ENCODE data around the gene WAPL.

WAPL gene

DNA sequence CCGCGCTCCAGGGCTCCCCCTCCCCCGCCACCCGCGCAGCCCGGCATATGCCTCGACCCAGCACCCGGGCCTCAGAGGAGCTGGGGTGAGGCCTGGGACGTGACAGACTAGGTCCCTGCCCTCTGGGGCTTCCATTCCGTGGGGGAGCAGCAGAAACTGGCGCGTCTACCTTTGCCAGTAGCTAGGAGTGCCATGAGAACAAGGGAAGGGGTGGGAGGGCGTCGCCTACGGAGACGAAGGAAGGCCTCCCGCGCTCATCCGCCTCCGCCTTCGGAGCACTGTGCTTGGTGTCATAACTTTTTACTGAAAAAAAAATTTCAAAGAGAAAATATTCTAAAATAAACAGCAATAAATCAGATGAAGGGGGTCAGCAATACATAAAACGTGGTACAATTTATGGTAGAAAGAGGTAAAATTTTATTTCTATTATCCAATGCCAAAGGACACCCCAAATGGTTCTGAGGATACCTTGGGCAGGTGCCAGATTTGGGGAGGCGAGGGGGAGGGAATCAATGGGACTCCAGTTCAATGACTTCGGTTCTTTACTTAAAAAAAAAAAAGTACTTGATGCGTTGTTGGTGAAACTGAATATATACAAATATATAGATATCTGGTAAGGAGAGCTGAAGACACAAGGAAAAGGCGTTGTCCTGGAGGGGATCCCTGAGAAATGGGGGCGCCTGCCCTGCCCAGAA lies 119.9 kb downstream of the WAPL start:
- no peaks in the 10 kb centered on the region for H3K36me3 ChIP-seq (ENCODE audit: control insufficient read depth, low read length)
- no peak for TF ChIP-seq EZH2phosphoT487 (IDR thresholded peaks at IDR 0.05; ENCODE audit: borderline replicate concordance, low read length)
- TF ChIP-seq, protein P1, sequence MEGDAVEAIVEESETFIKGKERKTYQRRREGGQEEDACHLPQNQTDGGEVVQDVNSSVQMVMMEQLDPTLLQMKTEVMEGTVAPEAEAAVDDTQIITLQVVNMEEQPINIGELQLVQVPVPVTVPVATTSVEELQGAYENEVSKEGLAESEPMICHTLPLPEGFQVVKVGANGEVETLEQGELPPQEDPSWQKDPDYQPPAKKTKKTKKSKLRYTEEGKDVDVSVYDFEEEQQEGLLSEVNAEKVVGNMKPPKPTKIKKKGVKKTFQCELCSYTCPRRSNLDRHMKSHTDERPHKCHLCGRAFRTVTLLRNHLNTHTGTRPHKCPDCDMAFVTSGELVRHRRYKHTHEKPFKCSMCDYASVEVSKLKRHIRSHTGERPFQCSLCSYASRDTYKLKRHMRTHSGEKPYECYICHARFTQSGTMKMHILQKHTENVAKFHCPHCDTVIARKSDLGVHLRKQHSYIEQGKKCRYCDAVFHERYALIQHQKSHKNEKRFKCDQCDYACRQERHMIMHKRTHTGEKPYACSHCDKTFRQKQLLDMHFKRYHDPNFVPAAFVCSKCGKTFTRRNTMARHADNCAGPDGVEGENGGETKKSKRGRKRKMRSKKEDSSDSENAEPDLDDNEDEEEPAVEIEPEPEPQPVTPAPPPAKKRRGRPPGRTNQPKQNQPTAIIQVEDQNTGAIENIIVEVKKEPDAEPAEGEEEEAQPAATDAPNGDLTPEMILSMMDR (IDR thresholded peaks at IDR 0.05; ENCODE audit: low read depth, low read length, poor library complexity, severe bottlenecking): no peak
- no peaks in the 10 kb centered on the region for H3K9me3 ChIP-seq (ENCODE audit: control insufficient read depth, insufficient read depth, low read length)
- H4K20me1 ChIP-seq (ENCODE audit: control insufficient read depth, insufficient read depth, low read depth, low read length): no peaks in the 10 kb centered on the region
- H3K4me2 ChIP-seq (ENCODE audit: low read length): peak overlapping the region; percentile 92
- H3K27ac ChIP-seq (ENCODE audit: low read depth, low read length): 0 out of 2 replicates have a peak overlapping the region, but pooled peaks have one; percentile 83
- peak overlapping the region; percentile 91 for H3K4me3 ChIP-seq (ENCODE audit: low read length)
- H3K27me3 ChIP-seq (ENCODE audit: control insufficient read depth, low read length): no peaks in the 10 kb centered on the region
- peaks cover 15% of the 10 kb centered on the region for H3K79me2 ChIP-seq (ENCODE audit: control insufficient read depth, low read length)
- H3F3A ChIP-seq (ENCODE audit: control insufficient read depth, insufficient read depth): peaks cover 30% of the 10 kb centered on the region
- H3K9me2 ChIP-seq (replicated peaks; ENCODE audit: control insufficient read depth, low read length): no peaks in the 10 kb centered on the region
- H3K4me1 ChIP-seq (ENCODE audit: control insufficient read depth, low read length): peaks cover 65% of the 10 kb centered on the region

- peak overlapping the region; percentile 83 for H3K27ac ChIP-seq (ENCODE audit: low read depth, low read length)
- H3K27me3 ChIP-seq (ENCODE audit: control insufficient read depth, low read length): no peaks in the 10 kb centered on the region
These were observed 120.6 kb downstream of the WAPL start for GRCh38 chr10:86400705-86401587.

DNA sequence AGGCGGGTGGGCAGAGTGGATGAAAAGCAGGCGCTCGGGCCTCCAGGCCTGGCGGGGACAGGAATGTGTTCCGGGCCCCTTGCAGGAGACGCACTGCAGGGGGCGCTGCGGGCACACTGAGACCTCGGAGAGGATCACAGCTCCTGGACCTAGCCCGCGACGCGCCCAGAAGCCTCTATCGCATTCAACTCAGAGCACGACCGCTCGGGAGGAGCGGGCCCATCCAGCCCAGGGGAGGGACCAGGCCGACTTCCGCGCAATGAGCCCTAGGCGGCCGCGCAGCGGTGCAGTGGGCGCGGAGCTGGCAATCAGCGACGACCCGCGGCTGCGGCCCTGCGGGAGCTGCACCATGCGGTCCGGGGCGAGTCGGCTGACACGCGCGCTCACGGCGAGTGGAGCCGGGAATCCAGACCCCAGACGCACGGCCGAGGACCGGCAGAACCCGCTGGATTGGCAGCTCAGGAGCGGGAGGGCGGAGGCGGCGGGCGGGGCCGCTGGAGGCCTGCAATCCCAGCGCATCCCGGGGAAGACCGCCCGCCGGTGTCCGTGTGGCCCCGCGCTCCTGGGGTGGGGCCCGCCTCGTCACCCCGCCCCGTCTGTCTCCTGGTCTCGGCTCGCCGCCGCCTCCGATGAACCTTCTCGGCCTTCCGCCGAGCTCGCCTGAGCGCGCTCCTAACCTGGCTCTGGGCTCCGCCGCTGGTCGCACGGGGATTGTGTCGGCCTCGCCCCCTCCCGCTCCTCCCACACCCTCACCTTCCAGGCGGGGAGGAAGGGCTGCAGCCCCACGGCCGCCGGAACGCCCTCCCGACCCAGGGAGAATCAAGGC lies 121.5 kb downstream of the WAPL start:
- peaks cover 67% of the 10 kb centered on the region for H3K4me1 ChIP-seq (ENCODE audit: control insufficient read depth, low read length)
- H3K9me2 ChIP-seq (replicated peaks; ENCODE audit: control insufficient read depth, low read length): no peaks in the 10 kb centered on the region
- no peaks in the 10 kb centered on the region for H3K27me3 ChIP-seq (ENCODE audit: control insufficient read depth, low read length)
- peak overlapping the region; percentile 91 for H3K4me3 ChIP-seq (ENCODE audit: low read length)
- H4K20me1 ChIP-seq (ENCODE audit: control insufficient read depth, insufficient read depth, low read depth, low read length): no peaks in the 10 kb centered on the region
- H3F3A ChIP-seq (ENCODE audit: control insufficient read depth, insufficient read depth): peaks cover 23% of the 10 kb centered on the region
- H3K27ac ChIP-seq (ENCODE audit: low read depth, low read length): peak overlapping the region; percentile 83
- TF ChIP-seq, protein P1 (IDR thresholded peaks at IDR 0.05; ENCODE audit: low read depth, low read length, poor library complexity, severe bottlenecking): peak; percentile 92
- TF ChIP-seq EZH2phosphoT487 (IDR thresholded peaks at IDR 0.05; ENCODE audit: borderline replicate concordance, low read length): no peak
- H3K4me2 ChIP-seq (ENCODE audit: low read length): peak overlapping the region; percentile 92
- H3K36me3 ChIP-seq (ENCODE audit: control insufficient read depth, low read length): no peaks in the 10 kb centered on the region
- no peaks in the 10 kb centered on the region for H3K9me3 ChIP-seq (ENCODE audit: control insufficient read depth, insufficient read depth, low read length)
- H3K79me2 ChIP-seq (ENCODE audit: control insufficient read depth, low read length): peaks cover 15% of the 10 kb centered on the region

More at GRCh38 chr10:86400705-86401587, 120.6 kb downstream of the WAPL start:
- no peaks in the 10 kb centered on the region for H3K9me2 ChIP-seq (replicated peaks; ENCODE audit: control insufficient read depth, low read length)
- no peaks in the 10 kb centered on the region for H4K20me1 ChIP-seq (ENCODE audit: control insufficient read depth, insufficient read depth, low read depth, low read length)
- peaks cover 70% of the 10 kb centered on the region for H3K4me1 ChIP-seq (ENCODE audit: control insufficient read depth, low read length)
- H3F3A ChIP-seq (ENCODE audit: control insufficient read depth, insufficient read depth): peaks cover 30% of the 10 kb centered on the region
- H3K79me2 ChIP-seq (ENCODE audit: control insufficient read depth, low read length): peaks cover 15% of the 10 kb centered on the region
- peak overlapping the region; percentile 92 for H3K4me2 ChIP-seq (ENCODE audit: low read length)
- H3K9me3 ChIP-seq (ENCODE audit: control insufficient read depth, insufficient read depth, low read length): no peaks in the 10 kb centered on the region
- peak overlapping the region; percentile 91 for H3K4me3 ChIP-seq (ENCODE audit: low read length)
- no peaks in the 10 kb centered on the region for H3K36me3 ChIP-seq (ENCODE audit: control insufficient read depth, low read length)
- TF ChIP-seq, protein P1 (IDR thresholded peaks at IDR 0.05; ENCODE audit: low read depth, low read length, poor library complexity, severe bottlenecking): peak; percentile 22
- no peak for TF ChIP-seq EZH2phosphoT487 (IDR thresholded peaks at IDR 0.05; ENCODE audit: borderline replicate concordance, low read length)

Measured in DOHH2 (cell line).